T-helper 1 cell (primary cell): ENCODE measurements around the gene TMEM263.
A peak's percentile ranks its signal among the peaks of the same experiment; 100 is the strongest.
"Not testable (repeated sequence)": the region's sequence is repeated elsewhere in the genome, so short reads cannot be mapped to it uniquely, and the experiment has no call there.

ENCODE experiments used
- DNase-seq, 5 donors: peaks; one replicate each; pipeline ENCODE4 v3.0.0-alpha.2; 2012 to 2020

The TMEM263 gene

DNA sequence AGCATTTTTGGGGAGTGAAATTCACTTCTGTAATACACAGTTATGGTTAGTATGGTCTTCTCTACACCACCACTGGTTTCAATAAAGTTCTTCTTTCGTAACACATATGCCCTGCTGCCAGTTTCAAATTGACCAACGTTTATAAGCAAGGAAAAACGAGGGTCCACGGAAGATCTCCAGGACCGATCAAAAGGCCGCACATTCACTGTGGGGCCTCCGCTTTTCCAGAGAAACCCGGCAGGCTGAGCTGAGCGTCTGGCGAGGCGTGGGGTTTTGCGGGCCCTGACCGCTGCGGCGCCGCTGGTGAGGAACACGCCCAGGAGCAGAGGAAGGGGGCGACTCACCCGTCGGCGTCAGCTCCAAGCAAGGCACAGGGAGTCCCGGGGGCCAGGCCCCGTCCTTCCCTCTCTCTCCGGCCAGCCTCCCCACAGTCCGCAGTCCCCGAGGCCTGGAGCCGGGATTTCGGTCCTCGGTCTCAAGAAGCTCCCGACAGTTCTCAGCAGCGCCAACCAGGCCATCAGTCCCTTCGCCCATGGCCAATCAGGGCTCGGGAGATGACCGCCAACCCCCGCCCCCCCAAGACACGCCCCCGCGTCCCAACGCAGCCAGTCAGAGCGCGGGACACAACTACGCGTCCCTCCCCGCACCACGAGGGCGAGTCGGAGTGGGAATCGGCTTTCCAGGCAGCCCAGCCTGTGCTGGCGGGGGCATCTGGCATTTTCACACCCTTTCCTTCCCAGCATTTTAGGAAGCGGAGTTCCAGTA lies 31.1 kb downstream of the TMEM263 start, which contains the start of gene MTERF2:
Gene MTERF2 (minus strand): TSS at position 522 of the 765 bp plus-strand sequence. CDS start 8,432 bp downstream, outside the sequence.
- peak; percentile 66 to 87 (median 75) for DNase-seq

DNA sequence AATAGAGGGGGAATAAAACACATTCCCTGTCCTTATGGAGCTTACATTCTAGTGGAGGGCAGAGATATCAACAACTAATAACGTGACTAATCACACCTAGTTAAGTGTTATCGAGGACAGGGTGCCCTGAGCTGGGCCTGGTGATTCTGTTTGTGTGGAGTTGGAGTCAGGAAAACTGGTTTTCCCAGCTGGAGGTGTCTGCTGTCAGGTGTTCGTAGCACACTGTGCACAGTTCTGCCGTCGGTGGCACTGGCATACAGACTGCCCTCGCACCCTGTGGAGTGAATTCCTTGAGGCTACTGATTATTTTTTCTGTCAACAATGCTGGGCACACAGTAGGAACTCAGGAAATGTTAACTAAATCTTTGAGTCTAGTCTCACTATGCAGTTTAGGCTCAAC lies 32.1 kb downstream of the TMEM263 start:
- DNase-seq = no peak

DNA sequence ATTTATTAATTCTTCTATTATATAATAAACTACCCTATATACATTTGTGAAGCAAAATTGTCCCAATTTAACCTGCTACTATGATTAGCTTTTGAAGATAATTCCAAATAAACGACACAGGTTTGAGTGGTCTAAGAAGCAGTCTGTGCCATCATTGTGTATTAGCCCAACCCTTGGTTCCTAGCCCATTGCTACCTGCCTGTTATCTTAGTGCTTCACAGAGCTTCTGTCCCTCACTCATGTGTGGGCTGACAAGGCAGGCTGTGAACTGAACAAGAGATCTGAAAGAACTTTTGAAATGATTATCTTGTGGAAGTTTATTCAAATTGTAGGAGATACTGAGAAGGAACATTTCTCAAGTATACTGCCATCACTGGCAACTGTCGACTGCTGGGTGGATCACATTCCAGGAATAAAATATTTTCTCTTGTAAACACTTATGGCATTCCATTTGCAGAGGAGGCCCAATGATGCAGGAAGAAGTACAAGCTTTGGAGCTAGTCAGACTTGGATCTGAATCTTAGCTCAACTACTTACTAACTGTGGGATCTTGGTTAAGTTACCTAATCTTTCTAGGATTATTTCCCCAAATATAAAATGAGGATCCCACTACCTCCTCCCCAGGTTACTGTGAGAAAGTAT lies 39.0 kb downstream of the TMEM263 start:
- DNase-seq = no peak

DNA sequence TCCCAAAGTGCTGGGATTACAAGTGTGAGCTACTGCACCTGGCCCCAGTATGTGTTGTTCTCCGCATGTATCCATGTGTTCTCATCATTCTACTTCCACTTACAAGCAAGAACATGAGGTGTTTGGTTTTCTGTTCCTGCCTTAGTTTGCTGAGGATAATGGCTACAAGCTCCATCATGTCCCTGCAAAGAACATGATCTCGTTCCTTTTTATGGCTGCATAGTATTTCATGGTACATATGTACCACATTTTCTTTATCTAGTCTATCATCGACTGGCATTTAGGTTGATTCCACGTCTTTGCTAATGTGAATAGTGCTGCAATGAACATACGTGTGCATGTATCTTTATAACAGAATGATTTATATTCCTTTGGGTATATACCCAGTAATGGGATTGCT lies 40.4 kb downstream of the TMEM263 start:
- DNase-seq = not testable (repeated sequence)

DNA sequence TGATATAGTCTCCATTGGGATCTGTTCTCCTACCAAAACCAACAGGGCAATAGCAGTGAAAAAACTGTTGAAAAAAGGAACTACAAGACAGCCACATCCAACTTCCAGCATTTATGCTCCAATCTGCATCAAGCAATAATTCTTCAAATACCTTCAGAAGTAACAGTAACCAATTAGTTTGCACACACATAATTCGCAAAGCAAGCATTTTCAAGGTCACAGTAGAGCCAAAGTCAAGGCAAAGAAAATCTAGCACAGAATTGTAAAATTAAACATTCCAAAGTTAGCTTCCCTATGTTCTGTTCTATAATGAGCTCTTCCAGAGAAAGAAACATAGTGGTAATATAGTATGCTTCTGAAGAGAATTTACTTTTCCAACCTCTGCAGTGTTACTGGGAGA lies 42.2 kb downstream of the TMEM263 start:
- no peak for DNase-seq

DNA sequence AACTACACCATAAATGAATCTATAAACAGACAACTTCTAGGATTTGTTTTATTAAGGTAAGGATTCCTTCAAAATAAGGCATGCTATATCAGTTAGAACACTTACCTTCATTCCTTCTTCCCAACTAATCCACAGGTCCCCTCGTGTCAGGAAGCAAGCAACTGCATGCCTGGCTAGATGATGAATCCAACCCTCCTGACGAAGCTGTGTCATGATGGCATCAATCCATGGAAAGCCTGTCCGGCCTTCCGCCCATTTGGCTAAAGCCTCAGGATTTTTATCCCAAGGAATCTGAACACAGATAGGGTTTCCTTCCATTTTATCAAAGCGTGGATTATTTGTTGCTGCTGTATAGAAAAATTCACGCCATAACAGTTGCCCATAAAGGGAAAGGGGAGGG lies 43.7 kb downstream of the TMEM263 start:
- DNase-seq = no peak

DNA sequence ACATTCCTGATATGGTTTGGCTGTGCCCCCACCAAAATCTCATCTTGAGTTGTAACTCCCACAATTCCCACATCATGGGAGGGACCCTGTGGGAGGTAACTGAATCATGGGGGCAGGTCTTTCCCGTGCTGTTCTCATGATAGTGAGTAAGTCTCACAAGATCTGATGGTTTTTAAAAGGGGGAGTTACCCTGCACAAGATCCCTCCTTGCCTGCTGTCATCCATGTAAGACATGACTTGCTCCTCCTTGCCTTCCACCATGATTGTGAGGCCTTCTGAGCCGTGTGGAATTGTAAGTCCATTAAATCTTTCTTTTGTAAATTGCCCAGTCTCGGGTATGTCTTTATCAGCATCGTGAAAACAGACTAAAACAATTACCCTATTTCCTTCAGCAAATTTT lies 47.0 kb downstream of the TMEM263 start:
- DNase-seq = not testable (repeated sequence)

DNA sequence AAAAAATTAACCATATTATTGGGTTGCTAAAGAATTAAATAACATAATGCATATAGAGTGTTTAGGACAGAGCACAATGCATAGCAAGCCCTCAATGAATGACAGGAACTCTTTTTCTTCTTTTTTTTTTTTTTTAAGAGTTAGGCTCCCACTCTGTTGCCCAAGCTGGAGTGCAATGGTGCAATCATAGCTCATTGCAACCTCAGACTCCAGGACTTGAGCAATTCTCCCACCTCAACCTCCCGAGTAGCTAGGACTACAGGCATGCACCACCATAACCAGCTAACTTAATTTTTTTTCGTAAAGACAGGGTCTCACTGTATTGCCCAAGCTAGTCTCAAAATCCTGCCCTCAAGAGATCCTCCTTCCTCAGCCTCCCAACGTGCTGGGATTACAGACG lies 51.7 kb downstream of the TMEM263 start:
- DNase-seq = no peak

DNA sequence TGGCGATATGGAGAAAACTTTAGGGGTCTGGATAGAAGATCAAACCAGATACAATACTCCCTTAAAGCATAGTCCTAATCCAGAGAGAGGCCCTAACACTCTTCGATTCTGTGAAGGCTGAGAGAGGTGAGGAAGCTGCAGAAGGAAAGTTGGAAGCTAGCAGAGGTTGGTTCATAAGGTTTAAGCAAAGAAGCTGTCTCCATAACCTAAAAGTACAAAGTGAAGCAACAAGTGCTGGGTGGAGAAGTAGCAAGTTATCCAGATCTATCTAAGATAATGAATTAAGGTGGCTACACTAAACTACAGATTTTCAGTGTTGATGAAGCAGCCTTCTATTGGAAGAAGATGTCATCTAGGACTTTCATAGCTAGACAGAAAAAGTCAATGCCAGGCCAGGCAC lies 55.8 kb downstream of the TMEM263 start:
- DNase-seq = no peak

DNA sequence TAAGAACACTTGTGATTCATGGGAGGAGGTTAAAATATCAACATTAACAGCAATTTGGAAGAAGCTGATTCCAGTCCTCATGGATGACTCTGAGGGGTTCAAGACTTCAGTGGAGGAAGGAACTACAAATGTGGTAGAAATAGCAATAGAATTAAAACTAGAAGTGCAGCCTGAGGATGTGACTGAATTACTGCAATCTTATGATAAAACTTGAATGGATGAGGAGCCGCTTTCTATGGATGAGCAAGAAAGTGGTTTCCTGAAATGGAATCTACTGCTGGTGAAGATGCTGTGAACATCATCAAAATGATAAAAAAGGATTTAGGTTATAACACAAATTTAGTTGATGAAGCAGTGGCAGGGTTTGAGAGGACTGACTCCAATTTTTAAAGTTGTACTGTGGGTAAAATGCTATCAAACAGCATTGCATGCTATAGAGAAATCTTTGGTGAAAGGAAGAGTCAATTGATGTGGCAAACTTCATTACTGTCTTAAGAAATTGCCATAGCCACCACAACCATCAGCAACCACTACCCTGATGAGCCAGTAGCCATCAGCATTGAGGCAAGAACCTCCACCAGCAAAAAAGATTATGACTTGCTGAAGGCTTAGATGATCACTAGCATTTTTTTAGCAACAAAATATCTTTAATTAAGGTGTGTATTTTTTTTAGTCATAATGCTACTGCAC lies 57.2 kb downstream of the TMEM263 start:
- DNase-seq = no peak

DNA sequence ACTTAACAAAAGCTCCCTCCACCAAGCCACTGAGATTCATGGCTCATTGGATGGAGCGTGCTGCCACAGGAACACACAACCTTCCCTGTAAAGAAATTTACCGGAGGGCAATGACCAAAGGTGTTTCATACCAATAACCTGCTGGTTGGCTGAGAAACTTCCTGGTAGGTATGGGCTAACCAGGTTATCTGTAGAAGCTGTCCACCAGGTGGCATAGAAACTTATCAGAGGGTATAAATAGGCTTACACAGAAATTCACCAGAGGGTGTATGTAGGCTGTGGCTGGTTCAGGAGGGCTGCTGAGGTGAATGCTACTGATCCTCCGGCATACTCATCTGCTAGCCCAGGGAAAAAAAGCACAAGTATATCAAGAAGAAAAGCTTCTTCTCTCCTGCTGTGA lies 58.3 kb downstream of the TMEM263 start:
- DNase-seq = peak in 1 of 5 donors; percentile 13

DNA sequence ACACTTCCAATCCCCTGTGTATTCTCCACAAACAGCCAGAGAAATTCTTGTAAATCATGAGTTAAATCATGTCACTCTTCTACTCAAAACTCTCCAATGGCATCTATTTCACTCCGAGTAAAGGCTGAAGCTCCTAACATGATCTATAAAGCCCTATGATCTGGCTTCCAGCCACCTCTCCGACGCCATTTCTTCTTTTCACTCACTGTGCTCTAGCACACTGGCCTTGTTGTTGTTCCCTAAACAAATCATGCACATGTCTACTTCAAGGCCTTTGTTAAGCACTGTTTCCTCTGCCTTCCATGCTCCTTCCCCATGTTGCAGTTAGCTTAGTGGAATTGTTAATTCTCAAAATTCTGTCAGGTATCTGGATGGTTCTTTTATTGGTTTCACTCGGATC lies 61.3 kb downstream of the TMEM263 start:
- DNase-seq = no peak

DNA sequence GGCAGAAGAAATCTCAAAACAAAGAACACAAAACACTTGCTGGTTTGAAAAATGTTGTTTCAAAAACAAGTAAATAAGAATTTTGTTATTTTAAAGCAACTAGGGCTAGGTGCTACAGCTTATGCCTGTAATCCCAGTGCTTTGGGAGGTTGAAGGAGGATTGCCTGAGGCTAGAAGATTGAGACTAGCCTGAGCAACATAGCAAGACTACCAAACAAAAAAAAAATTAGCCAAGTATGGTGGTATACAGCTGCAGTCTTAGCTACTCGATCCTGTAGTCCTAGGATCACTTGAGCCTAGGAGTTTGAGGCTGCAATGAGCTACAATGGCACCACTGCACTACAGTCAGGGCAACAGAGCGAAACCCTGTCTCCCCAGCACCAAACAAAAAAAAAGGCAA lies 63.8 kb downstream of the TMEM263 start:
- DNase-seq = no peak
